D721Med (cell line): ENCODE measurements around the gene GNMT.

Source experiments
- DNase-seq: peaks from one replicate; pipeline ENCODE4 v3.0.0; 2011; ENCODE audit warnings: low spot score; ENCODE audit not compliant: insufficient read length
- FAIRE-seq: peaks from 2 replicates; lab custom pipeline; 2011; peaks lifted over from hg19 to GRCh38; lab: Jason Lieb, UNC
- TF ChIP-seq, protein P1 (sequence below): IDR thresholded peaks from 2 replicates; pipeline ENCODE4 v1.5.1; 2012; ENCODE audit warnings: mild to moderate bottlenecking, control low read depth; ENCODE audit not compliant: insufficient read depth; ENCODE audit errors: missing control alignments

GNMT gene

GRCh38 chr6:42967228-42967627, 6.7 kb downstream of the GNMT start:
- DNase-seq (no peak), FAIRE-seq (no peak)
- TF ChIP-seq, protein P1, sequence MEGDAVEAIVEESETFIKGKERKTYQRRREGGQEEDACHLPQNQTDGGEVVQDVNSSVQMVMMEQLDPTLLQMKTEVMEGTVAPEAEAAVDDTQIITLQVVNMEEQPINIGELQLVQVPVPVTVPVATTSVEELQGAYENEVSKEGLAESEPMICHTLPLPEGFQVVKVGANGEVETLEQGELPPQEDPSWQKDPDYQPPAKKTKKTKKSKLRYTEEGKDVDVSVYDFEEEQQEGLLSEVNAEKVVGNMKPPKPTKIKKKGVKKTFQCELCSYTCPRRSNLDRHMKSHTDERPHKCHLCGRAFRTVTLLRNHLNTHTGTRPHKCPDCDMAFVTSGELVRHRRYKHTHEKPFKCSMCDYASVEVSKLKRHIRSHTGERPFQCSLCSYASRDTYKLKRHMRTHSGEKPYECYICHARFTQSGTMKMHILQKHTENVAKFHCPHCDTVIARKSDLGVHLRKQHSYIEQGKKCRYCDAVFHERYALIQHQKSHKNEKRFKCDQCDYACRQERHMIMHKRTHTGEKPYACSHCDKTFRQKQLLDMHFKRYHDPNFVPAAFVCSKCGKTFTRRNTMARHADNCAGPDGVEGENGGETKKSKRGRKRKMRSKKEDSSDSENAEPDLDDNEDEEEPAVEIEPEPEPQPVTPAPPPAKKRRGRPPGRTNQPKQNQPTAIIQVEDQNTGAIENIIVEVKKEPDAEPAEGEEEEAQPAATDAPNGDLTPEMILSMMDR = no peak

GRCh38 chr6:42968126-42968701, 7.7 kb downstream of the GNMT start:
- no peak for DNase-seq
- TF ChIP-seq, protein P1 = no peak
- no peak for FAIRE-seq

DNA sequence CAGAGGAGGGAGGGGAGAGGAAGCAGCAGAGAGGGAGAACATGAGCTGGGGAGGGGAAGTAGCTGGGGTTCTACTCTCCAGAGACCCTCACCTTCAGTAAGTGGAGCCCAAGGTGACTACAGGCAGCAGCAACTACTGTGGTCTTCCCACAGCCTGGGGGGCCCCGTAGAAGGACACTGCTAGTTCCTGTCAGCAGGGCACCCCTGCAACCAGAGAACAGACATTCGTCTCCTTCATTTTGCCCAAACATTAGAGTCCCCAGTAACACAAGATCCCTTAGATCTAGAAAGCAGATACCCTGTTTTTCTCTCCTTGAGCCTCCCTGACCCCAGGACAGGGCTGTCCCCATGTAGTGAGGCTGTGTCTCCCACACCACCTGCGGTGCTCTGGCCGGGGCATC, 8.2 kb downstream of the GNMT start:
- DNase-seq (no peak), FAIRE-seq (no peak)
- TF ChIP-seq, protein P1 = no peak

DNA sequence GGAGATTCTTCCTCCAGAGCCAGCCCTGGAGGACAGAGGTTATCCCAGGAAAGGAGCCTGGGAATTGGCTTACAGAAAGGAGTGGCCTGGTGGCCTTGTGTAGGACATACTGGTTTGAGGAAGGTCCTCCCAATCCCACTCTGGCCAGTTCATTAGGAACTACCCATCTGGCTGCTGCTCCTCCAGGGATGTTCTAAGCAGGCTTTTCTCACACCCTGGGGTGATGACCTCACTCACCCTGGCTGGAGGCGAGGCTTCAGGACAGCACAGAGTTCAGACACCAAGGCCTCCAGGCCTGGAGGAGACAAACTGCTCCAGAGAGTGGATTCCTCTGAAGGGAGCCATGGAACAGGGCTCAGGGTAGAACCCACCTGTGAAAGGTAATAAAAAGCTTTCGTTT, 8.9 kb downstream of the GNMT start:
- TF ChIP-seq, protein P1 = no peak
- DNase-seq = no peak
- FAIRE-seq = no peak

DNA sequence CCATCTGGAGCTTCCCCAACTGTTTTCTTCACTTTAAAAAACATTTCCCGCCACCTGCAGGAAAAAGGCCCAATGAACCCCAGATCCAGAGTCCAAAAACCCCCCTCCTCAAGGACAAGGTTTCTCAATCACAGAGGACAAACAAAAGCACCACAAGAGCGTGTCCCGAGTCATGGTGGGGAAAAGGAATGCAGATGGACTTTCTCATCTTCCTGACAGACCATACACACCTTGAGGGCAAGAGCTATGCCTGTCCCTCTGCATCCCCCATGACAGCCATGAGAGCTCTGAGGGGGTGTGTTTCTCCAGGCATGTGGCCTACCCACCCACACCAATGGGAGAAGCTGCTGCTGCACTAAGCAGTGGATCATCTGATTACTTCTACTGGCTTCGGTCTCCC, 9.4 kb downstream of the GNMT start:
- FAIRE-seq = no peak
- no peak for DNase-seq

DNA sequence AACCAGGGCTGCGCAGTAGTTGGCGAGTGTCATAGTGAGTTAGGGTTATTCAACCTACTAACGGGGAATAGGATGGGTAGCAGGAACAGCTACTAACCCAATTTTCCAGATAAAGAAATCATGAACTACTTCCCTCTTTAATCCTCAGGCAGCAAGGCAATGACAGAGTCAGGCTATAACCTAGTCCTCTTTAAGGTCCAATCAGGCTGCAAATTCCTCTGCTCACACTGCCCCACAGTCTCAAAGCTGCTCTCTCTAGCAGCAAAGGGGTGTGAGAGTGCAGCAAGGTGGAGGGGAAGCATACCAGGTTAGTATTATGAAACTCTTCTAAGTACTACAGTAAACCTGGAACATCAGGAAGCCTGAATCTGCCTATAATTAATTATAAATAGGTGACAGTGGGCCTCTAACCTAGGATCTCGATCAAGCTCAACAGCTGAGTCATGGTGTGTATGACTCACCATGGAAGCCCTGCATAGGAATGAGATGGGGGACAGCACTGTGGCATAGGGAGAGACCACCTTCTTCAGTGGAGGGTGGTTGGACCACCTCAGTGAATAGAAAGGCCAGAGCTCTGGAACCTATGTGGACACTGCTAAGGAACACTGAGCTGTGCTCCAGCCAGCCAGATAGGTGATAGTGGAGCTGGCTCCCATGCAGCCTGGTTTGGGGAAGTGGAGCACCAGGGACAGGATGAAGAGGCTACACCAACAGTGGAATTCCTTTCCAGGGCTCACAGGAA, 10.5 kb downstream of the GNMT start:
- TF ChIP-seq, protein P1 = no peak
- DNase-seq (no peak), FAIRE-seq (no peak)

More for the DNA sequence above, 9.4 kb downstream of the GNMT start:
- TF ChIP-seq, protein P1 = no peak

GRCh38 chr6:42971746-42972327, 11.3 kb downstream of the GNMT start:
- no peak for FAIRE-seq
- TF ChIP-seq, protein P1 = no peak

More at GRCh38 chr6:42971746-42972327, 11.3 kb downstream of the GNMT start:
- DNase-seq = no peak
